NCI-H146 treated with DMSO at 0.1 percent for 48 hours (cell line): ENCODE measurements around the gene GPNMB.
"Not testable (repeated sequence)": the region's sequence is repeated elsewhere in the genome, so short reads cannot be mapped to it uniquely, and the experiment has no call there.

Experiments
- DNase-seq: peaks from one replicate; lab custom pipeline; 2025; ENCODE audit not compliant: unreplicated experiment; lab: John Stamatoyannopoulos, UW

GPNMB gene

GRCh38 chr7:23298141-23298881 is 51.7 kb downstream of the GPNMB start:
- no peak for DNase-seq

GRCh38 chr7:23298885-23299769 is 52.6 kb downstream of the GPNMB start, which contains the start of gene MALSU1:
Gene MALSU1, plus strand, starts transcription at chr7:23299339. Its CDS starts 14 bp downstream, at chr7:23299353.
- peak; percentile 96 for DNase-seq

- no peak for DNase-seq
Measured at GRCh38 chr7:23299770-23300300, 53.3 kb downstream of the GPNMB start.

- no peak for DNase-seq
Measured at GRCh38 chr7:23306936-23307521, 60.5 kb downstream of the GPNMB start.

GRCh38 chr7:23308754-23309153 is 62.2 kb downstream of the GPNMB start:
- no peak for DNase-seq

- not testable (repeated sequence) for DNase-seq
Measured at GRCh38 chr7:23312141-23312540, 65.6 kb downstream of the GPNMB start.

- no peak for DNase-seq
Measured at GRCh38 chr7:23315366-23315765, 68.8 kb downstream of the GPNMB start.
